Astrocyte (in vitro differentiated cells and primary cell): ENCODE data around the gene CDCA5.

ENCODE experiments used
- CTCF ChIP-seq: IDR thresholded peaks from 2 replicates; pipeline ENCODE4 v1.5.1; 2011; ENCODE audit warnings: low read depth, mild to moderate bottlenecking, inconsistent platforms, low read length, moderate library complexity; ENCODE audit not compliant: insufficient read depth
- EZH2 ChIP-seq: IDR thresholded peaks from 2 replicates; pipeline ENCODE4 v1.6.1; 2012; ENCODE audit warnings: mild to moderate bottlenecking, low read length, inconsistent platforms; ENCODE audit not compliant: insufficient read depth

GRCh38 chr11:65067446-65067845, 16.4 kb downstream of the CDCA5 start:
- no peak for TF ChIP-seq EZH2
- TF ChIP-seq CTCF, result no peak
